GM21515 (cell line): ENCODE measurements around the gene CCDC149.

Source experiments
- ATAC-seq: cut with Tn5 transposase; IDR thresholded peaks from one replicate; pipeline ENCODE4 v1.9.1; 2021; ENCODE audit not compliant: unreplicated experiment

Gene CCDC149

DNA sequence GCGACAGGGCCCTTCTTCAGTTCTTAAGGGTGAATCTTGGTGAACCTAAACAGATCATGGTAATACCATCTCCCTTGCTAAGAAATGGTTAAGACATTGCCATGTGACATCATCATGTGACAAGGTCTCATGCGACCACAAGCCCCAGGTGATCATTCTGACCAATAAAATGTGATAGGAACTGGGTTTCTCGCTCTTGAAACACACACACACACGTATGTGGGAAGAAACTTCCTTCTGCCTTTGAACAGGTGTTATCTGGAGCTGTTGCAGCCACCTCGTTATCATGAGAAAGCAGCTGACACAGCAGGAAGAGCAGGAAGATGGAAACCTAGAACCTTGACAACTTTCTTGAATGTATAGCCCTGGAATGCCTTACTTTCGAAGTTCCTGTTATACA, 107.3 kb downstream of the CCDC149 start:
- no peak for ATAC-seq

GRCh38 chr4:24805067-24805466, 107.8 kb downstream of the CCDC149 start:
- ATAC-seq, result no peak

- no peak for ATAC-seq
Observed at GRCh38 chr4:24802648-24803047, 110.2 kb downstream of the CCDC149 start.

DNA sequence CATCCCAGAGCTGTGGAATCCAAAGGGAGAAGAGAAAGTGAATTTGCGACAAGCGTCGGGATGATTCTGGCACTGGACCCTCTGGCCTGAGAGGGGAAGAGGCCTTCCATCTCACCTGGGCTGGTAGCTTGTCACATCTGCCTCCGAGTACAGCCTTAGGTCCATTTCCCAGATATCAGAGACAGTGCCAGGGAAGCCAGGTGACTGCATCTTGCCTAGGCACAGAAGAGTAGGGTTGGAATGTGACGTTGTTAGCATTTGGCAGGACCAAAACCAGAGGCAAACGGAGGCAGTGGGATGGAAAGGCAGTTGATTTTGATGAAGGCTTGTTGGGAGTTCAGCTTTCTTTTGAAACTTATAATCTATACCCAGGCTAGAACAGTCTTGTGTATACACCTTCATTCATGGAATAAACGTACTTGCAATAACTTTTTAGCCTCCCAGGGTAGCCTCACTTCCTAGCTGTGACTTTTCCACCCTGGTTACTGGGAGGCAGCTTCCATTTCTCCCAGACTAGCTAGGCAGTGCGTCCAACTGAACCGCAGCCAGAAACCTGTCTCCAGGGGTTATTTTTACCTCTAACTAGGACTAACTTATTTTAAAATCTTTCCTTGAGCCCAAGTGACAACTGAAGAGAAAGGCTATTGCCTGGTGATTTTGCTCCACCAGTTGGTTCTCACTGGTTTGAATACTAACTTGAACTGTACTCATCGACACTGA, 111.5 kb downstream of the CCDC149 start:
- no peak for ATAC-seq

DNA sequence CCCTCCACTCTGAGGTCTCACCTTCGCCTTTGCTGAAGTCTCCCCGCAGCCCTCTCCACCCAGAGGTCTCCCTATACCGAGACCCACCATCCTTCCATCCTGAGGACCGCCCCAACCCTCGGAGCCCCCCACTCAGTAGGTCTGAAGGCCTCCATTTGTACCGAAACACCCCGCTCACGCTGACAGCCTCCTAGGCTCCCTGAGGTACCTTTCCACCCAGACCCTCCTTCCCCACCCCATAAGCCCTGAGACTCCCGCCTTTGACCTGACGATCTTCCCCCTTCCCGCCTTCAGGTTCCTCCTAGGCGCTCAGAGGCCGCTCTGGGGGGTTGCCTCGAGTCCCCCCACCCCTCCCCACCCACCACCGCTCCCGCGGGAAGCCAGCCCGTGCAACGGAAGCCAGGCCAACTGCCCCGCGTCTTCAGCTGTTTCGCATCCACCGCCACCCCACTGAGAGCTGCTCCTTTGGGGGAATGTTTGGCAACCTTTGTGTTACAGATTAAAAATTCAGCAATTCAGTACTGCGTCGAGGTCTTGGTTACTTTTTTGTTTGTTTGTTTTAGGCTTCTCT, 112.4 kb downstream of the CCDC149 start:
- ATAC-seq, result no peak

DNA sequence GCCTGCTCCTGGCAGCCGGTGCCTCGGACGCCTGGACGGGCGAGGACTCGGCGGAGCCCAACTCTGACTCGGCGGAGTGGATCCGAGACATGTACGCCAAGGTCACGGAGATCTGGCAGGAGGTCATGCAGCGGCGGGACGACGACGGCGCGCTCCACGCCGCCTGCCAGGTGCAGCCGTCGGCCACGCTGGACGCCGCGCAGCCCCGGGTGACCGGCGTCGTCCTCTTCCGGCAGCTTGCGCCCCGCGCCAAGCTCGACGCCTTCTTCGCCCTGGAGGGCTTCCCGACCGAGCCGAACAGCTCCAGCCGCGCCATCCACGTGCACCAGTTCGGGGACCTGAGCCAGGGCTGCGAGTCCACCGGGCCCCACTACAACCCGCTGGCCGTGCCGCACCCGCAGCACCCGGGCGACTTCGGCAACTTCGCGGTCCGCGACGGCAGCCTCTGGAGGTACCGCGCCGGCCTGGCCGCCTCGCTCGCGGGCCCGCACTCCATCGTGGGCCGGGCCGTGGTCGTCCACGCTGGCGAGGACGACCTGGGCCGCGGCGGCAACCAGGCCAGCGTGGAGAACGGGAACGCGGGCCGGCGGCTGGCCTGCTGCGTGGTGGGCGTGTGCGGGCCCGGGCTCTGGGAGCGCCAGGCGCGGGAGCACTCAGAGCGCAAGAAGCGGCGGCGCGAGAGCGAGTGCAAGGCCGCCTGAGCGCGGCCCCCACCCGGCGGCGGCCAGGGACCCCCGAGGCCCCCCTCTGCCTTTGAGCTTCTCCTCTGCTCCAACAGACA, 113.1 kb downstream of the CCDC149 start:
- ATAC-seq, result no peak

DNA sequence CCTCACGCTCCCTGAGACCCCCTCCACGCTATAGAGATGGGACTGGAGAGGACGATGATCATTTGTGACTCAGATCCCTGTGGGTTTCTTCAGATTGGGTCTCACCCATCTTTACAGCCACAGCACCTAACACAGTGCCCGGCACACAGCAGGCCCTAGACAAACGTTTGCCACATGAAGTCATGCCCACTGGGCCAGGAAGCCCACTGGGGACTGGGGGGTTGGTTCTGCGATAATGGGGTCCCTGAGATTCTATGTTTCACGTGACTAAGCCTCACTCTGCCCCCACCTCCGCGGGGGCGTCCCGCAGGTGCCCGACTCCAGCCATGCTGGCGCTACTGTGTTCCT, 113.7 kb downstream of the CCDC149 start:
- ATAC-seq, result no peak

GRCh38 chr4:24798036-24798610, 114.7 kb downstream of the CCDC149 start:
- no peak for ATAC-seq

GRCh38 chr4:24796620-24797019, 116.2 kb downstream of the CCDC149 start:
- no peak for ATAC-seq

DNA sequence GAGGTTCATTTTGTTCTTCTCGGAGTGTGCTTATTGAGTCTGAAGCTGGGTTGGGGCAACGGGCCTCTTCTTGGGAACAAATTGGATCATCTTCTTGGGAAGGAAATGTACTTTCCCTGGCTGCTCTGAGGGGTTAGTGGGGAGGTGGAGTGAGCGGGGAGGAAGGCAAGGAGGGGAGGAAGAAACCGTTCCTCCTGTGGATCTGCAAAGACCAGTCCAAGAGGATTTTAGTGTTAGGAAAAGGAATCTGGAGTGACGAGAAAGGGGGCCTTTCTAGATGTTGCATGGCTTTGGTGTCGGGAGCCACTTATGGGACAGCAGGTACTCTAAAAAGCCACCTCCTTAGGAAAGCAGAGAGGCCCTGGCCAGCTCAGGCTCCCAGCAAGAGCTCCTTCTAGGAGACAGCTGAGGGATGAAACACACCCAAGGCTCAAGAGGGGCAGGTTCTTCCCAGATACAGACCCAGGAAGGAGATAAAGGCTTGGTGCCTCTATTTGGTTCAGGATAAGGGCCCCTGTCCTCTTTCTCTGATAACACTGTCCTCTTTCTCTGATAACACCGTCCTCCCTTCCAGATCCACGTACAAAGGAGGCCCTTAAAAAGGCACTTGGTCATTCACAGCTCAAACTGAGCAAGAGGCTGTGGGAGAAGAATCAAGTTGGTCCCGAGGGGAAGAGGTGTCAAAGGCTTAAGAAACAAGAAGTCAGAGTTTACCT, 117.0 kb downstream of the CCDC149 start:
- no peak for ATAC-seq

DNA sequence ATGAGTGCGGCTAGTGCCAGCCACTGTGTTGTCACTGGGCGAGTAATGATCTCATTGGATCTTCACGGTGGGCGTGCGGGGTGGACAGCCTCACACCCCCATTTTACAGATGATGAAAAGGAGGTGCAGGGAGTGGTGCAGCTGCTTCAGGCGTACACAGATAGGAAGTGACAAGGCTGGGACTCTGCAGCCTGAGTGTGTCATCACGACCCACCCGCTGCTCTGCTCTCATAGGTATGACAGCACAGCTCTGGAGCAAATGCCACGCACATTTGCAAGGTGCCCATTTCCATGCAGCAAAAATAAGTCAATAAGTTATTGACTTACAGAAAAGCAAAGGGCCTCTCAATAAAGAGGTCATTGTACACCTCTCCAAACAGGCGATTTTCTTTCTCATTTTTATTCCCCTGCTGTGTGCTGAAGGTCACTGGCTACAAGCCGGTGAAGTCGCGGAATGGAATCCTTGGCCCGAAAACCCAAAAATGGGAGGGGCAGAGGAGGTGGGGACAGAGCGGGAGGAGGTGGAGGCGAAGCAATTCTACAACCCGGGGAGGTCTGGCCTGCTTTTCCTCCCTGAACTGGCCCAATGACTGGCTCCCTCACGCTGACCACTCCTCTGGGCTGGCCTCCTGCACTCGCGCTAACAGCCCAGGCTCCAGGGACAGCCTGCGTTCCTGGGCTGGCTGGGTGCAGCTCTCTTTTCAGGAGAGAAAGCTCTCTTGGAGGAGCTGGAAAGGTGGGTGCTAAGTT, 117.8 kb downstream of the CCDC149 start, which contains the start of gene SOD3:
TSS of gene SOD3 (plus strand) at position 658 of the 750 bp plus-strand sequence. CDS start 3,949 bp downstream, outside the sequence.
- ATAC-seq, result no peak

DNA sequence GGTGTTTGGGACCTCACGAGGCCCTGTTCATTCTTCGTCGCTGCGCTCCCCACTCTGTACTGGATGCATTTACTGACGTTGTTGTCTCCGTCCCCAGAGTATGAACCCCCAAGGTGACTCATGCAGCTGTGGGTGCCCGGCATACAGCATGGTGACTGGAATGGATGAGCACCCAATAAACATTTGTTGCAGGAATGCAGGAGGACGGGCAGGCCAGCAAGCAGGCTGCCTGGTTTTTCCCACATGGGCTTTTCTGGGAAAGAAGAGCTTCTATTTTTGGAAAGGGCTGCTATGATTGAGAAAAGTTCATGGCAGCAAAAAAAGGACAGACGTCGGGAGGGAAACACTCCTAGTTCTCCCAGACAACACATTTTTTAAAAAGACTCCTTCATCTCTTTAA, 118.4 kb downstream of the CCDC149 start:
- no peak for ATAC-seq

- no peak for ATAC-seq
Observed at GRCh38 chr4:24794051-24794450, 118.8 kb downstream of the CCDC149 start.

- ATAC-seq, result no peak
Observed at GRCh38 chr4:24793219-24794005, 119.4 kb downstream of the CCDC149 start.

- no peak for ATAC-seq
Observed at GRCh38 chr4:24792552-24792951, 120.3 kb downstream of the CCDC149 start.

DNA sequence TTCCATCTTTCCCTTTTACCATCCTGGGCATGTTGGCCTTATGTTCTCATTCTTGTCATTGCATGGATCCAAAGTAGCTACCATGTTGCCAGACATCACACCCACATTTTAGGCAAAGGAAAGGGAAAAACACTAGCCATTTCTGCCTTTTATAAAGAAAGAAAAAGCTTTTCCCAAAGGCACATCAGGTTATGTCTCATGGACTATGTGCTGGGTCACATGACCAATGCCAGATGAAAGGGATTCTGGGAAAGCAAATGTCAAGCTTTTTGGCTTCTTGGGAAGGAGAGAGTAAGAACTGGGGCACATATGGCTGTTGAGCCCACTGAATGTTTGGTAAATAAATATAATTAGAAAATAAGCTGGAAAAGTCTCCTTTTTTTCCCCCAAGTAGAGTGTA, 121.8 kb downstream of the CCDC149 start:
- no peak for ATAC-seq

- ATAC-seq, result no peak
Observed at GRCh38 chr4:24783506-24783905, 129.3 kb downstream of the CCDC149 start.

GRCh38 chr4:24781999-24782745, 130.7 kb downstream of the CCDC149 start:
- ATAC-seq, result no peak

DNA sequence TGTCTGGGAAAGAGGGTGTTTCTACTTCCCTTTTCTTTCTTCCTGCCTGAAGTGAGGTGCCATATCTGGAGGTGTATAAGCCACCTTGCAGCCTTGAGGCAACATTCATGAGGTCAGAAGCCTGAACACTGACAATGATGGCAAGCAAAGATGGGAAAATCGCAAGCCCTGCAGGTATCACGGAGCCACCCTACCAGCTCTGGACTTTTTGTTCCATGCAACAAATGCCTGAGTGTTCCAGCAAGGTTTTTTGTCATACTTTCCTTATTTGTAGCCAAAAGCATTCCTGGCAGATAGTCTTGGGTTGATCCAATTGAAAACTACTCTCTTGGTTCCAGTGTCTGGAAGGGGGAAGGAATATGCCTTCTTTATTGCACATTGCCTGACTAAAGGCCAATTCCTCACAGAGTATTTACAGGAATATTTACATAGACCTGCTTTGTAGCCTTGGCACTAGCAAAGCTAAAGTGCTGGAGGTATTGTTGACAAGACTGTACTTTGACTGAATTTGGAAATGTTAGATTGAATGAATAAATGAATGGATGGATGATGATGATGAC, 131.8 kb downstream of the CCDC149 start:
- ATAC-seq, result no peak
